Measurements from ENCODE around the gene WDR36. TPM values are rescaled to one million over a fixed set of nuclear protein-coding genes. Genes with fewer than 3 reads are reported as not detected.

WDR36 gene
- total and polyA plus RNA-seq, 2 of the 4 experiments (the other 2 are of a cell fraction): 11.9 to 87.8 TPM

GRCh38 chr5:111092062-111092853 is at the start of gene WDR36 (continued):
- TF ChIP-seq, protein P1, sequence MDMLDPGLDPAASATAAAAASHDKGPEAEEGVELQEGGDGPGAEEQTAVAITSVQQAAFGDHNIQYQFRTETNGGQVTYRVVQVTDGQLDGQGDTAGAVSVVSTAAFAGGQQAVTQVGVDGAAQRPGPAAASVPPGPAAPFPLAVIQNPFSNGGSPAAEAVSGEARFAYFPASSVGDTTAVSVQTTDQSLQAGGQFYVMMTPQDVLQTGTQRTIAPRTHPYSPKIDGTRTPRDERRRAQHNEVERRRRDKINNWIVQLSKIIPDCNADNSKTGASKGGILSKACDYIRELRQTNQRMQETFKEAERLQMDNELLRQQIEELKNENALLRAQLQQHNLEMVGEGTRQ (IDR thresholded peaks at IDR 0.05; ENCODE audit: low read depth, low read length): peak; percentile 40; the same call in 1 of the 2 replicates
- TF ChIP-seq CHD1 (IDR thresholded peaks at IDR 0.05; ENCODE audit: low read depth, low read length): 0 out of 2 replicates have a peak, but pooled peaks have one; percentile 57
- TF ChIP-seq BHLHE40 (IDR thresholded peaks at IDR 0.05; ENCODE audit: low read depth, low read length): peak; percentile 59; the same call in 1 of the 2 replicates
- no peak for TF ChIP-seq MAFK (IDR thresholded peaks at IDR 0.05; ENCODE audit: low read depth, low read length)

All from IMR-90 (cell line).